NB4 (cell line): ENCODE measurements around the gene ECT2.

Experiments used
- CTCF ChIP-seq: IDR thresholded peaks from one replicate; pipeline ENCODE4 v1.5.1; 2012; ENCODE audit warnings: low read depth, low read length
- MAX ChIP-seq: IDR thresholded peaks from 2 replicates; pipeline ENCODE4 v1.6.1; 2011; ENCODE audit warnings: low read depth, low read length
- MYC ChIP-seq: IDR thresholded peaks from 2 replicates; pipeline ENCODE4 v1.6.1; 2011; ENCODE audit warnings: low read depth, low read length

GRCh38 chr3:172800156-172800555 is 49.6 kb downstream of the ECT2 start:
- TF ChIP-seq CTCF (no peak), MYC (no peak), MAX (no peak)
